ENCODE data around the gene TOB2.

- no peak for TF ChIP-seq ZNF404 (tag by site-specific recombination; IDR thresholded peaks at IDR 0.05)
- no peak for TF ChIP-seq ZNF501 (tag by site-specific recombination; IDR thresholded peaks at IDR 0.05)
- TF ChIP-seq REST (tag by site-specific recombination; IDR thresholded peaks at IDR 0.05) = no peak
- TF ChIP-seq ZNF292 (tag by site-specific recombination; IDR thresholded peaks at IDR 0.05; ENCODE audit: borderline replicate concordance, low read depth) = no peak
- TF ChIP-seq ZNF274 (IDR thresholded peaks at IDR 0.05; ENCODE audit: low read length) = no peak
- TF ChIP-seq ZNF274 (tag by site-specific recombination; IDR thresholded peaks at IDR 0.05; ENCODE audit: borderline replicate concordance) = no peak
- TF ChIP-seq CTCF (tag by site-specific recombination; IDR thresholded peaks at IDR 0.05) = no peak; the same call in 1 of the 2 replicates
- no peak for TF ChIP-seq OVOL3 (tag by site-specific recombination; IDR thresholded peaks at IDR 0.05)
Observed at GRCh38 chr22:41446057-41446501, 522 bp downstream of the TOB2 start.
